ENCODE results near the gene SCNN1B. TPM values are rescaled to one million over a fixed set of nuclear protein-coding genes. Genes with fewer than 3 reads are reported as not detected.

SCNN1B gene
- total RNA-seq, 2 experiments from 2014 or later: not detected

DNA sequence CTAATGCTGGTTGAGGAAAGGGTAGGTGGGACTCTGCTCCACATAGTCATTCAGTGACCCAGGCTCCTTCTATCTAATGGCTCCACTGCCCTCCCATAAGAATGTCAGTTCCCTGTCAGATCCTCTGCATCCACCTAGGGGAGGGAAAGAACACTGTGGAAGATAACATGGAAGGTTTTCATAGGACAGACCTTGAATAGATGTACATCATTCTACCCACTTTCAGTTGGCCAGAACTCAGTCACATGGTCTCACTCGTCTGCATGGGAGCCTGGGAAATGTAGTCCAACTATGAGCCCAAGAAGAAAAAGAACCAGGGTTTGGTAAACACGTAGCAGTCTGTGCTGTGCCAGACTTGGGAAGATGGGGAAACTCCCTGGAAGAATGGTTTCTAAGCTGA lies 27.1 kb upstream of the SCNN1B start:
- ChIA-PET POLR2A (interaction anchor here (0.6 kb wide), 1 partner anchor 55 kb away, joined by 3 read pairs; no protein-coding TSS in a partner anchor), CTCF (no interaction called here)
- Mint-ChIP-seq H3K27me3 (ENCODE audit: low read depth) (peaks cover 4% of the 10 kb centered on the region), H3K4me3 (no peak overlapping the region), H3K27ac (no peak overlapping the region), H3K36me3 (ENCODE audit: low read depth) (no peaks in the 10 kb centered on the region), H3K4me1 (ENCODE audit: low read depth) (no peaks in the 10 kb centered on the region), H3K9me3 (ENCODE audit: insufficient read depth) (no peaks in the 10 kb centered on the region)
- ATAC-seq (no peak), DNase-seq (no peak)

DNA sequence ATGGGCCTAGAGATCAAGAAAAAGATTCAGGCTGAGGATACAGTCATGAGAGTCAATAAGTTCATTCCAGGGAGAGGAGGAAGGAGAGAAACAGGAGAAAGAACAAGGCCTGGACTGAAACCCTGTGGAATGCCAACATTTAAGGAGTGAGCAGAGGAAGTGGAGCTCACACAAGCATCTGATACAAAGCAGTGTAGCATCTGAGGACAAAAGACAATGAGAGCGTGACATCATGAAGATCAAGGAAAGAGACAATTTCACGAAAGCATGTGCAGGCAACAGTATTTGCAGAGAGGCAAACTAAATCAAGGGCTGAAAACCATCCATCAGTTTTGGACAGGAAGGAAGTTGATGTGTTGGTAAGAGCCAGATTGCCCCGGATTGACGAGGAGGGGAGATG lies 25.3 kb upstream of the SCNN1B start:
- no peak for DNase-seq
- no peaks in the 10 kb centered on the region for H3K9me3 Mint-ChIP-seq (ENCODE audit: insufficient read depth)
- ChIA-PET CTCF (interaction anchor here (1.0 kb wide), 1 partner anchor 25 kb away, joined by 3 read pairs; no protein-coding TSS in a partner anchor), POLR2A (no interaction called here)
- no peak for ATAC-seq
- no peaks in the 10 kb centered on the region for H3K4me1 Mint-ChIP-seq (ENCODE audit: low read depth)
- H3K4me3 Mint-ChIP-seq: no peak overlapping the region
- H3K27ac Mint-ChIP-seq: no peak overlapping the region
- no peaks in the 10 kb centered on the region for H3K36me3 Mint-ChIP-seq (ENCODE audit: low read depth)
- H3K27me3 Mint-ChIP-seq (ENCODE audit: low read depth): peaks cover 6% of the 10 kb centered on the region

DNA sequence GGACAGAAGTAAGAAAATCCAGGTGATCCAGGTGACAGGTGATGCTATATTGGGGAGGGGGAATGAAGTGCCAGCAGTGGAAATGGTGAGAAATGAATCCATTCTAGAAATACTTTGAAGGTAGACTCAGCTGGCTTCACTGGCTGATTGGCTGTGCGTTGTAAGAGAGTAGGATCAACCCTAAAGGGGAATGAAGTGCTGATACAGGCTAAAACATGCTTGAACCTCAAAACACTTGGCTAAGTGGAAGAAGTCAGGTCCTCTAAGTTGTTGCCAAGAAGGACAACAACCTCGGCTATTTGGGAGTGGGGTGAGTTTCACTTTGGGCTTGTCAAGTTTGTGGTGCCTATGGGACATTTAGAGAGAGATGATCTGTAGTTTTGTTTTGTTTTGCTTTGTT lies 24.1 kb upstream of the SCNN1B start:
- ATAC-seq (no peak), DNase-seq (no peak)
- H3K27ac Mint-ChIP-seq: no peak overlapping the region
- CTCF ChIA-PET: no interaction called here
- POLR2A ChIA-PET: no interaction called here
- no peak overlapping the region for H3K4me3 Mint-ChIP-seq
- H3K27me3 Mint-ChIP-seq (ENCODE audit: low read depth): peaks cover 6% of the 10 kb centered on the region
- H3K36me3 Mint-ChIP-seq (ENCODE audit: low read depth): no peaks in the 10 kb centered on the region
- no peaks in the 10 kb centered on the region for H3K4me1 Mint-ChIP-seq (ENCODE audit: low read depth)
- no peaks in the 10 kb centered on the region for H3K9me3 Mint-ChIP-seq (ENCODE audit: insufficient read depth)

DNA sequence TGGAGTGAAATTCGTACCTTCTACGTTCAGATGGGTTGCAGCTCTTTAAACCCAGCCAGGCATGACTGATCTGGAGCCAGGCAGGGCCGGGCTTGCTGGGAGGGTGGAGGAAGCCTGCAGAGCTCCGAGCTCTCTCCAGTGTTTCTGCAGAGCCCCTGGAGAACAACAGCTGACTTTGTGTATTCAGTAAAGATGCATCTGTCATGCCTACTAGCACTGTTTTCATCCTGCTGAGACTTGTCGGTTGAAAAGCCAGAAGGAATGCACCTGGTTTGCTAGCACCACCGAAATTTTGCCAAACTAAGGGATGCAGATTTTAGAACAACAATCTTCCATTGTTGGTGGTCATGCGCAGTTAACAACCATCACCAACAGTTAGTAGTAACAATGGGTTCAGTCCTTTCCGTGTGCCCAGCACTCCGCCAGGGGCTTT lies 22.4 kb upstream of the SCNN1B start:
- ChIA-PET POLR2A (no interaction called here), CTCF (no interaction called here)
- Mint-ChIP-seq H3K36me3 (ENCODE audit: low read depth) (no peaks in the 10 kb centered on the region), H3K27ac (no peak overlapping the region), H3K9me3 (ENCODE audit: insufficient read depth) (no peaks in the 10 kb centered on the region), H3K4me3 (no peak overlapping the region), H3K4me1 (ENCODE audit: low read depth) (no peaks in the 10 kb centered on the region), H3K27me3 (ENCODE audit: low read depth) (peaks cover 6% of the 10 kb centered on the region)
- ATAC-seq (no peak), DNase-seq (no peak)

DNA sequence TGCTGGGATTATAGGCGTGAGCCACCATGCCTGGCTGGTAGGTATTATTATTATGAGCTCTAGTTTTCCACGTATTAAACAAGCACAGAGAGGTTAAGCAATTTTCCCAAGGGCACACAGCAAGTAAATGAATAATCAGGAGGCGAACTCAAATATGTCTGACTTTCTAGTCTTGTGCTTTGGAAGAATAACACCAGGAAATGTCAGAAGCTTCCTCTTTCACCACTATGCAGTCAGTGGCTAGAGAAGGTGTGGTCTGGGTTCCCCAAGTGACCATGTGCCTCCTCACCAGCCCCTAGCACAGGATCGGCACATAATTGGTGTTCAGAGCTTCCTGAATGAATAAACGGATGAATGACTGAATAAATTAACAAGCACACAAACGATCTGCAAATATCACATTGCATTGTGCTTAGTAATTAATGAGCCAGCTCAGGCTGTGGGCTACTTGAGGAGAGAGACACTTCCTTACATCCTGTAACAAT lies 21.6 kb upstream of the SCNN1B start:
- ChIA-PET CTCF (no interaction called here), POLR2A (no interaction called here)
- H3K4me1 Mint-ChIP-seq (ENCODE audit: low read depth): no peaks in the 10 kb centered on the region
- H3K9me3 Mint-ChIP-seq (ENCODE audit: insufficient read depth): no peaks in the 10 kb centered on the region
- DNase-seq (no peak), ATAC-seq (no peak)
- no peak overlapping the region for H3K27ac Mint-ChIP-seq
- no peak overlapping the region for H3K4me3 Mint-ChIP-seq
- H3K36me3 Mint-ChIP-seq (ENCODE audit: low read depth): no peaks in the 10 kb centered on the region
- H3K27me3 Mint-ChIP-seq (ENCODE audit: low read depth): peaks cover 6% of the 10 kb centered on the region

DNA sequence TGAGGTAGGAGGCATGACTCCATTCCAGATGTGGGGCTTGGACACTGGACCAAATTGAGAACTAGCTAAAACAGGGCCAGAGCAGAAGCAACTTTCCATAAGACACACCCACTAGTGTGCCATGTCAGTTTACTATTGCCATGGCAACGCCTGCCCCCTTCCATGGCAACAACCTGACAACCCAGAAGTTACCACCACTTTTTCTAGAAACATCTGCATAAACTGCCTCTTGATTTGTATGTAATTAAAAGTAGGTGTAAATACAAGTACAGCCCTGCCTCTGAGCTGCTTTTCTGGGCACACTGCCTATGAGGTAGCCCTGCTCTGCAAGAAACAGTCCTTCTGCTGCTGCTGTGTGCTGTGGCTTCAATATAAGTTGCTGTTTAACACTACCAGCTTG lies 19.5 kb upstream of the SCNN1B start:
- no peak overlapping the region for H3K27ac Mint-ChIP-seq
- H3K27me3 Mint-ChIP-seq (ENCODE audit: low read depth): peaks cover 2% of the 10 kb centered on the region
- no peaks in the 10 kb centered on the region for H3K36me3 Mint-ChIP-seq (ENCODE audit: low read depth)
- CTCF ChIA-PET: no interaction called here
- no peak overlapping the region for H3K4me3 Mint-ChIP-seq
- no peaks in the 10 kb centered on the region for H3K9me3 Mint-ChIP-seq (ENCODE audit: insufficient read depth)
- no peaks in the 10 kb centered on the region for H3K4me1 Mint-ChIP-seq (ENCODE audit: low read depth)
- POLR2A ChIA-PET: no interaction called here
- ATAC-seq (no peak), DNase-seq (no peak)

DNA sequence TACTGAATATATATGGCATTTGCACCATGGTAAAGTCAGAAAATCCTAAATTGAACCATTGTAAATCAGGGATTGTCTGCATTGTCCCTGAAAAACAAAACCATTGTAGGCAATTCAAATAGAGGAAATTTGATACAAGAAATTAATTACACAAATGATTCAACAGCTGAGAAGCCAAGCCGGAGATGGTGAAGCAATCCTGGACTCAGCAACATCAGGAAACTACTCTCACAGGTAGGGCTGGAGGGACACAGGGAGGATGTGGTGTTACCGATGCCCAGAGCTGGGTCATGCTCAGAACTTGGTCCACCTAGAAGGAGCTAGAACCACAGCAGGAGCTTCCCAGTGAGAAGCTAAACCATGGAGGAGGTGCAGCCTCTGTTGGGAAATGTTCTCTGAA lies 18.5 kb upstream of the SCNN1B start:
- ATAC-seq: no peak
- no peak overlapping the region for H3K27ac Mint-ChIP-seq
- ChIA-PET POLR2A (no interaction called here), CTCF (no interaction called here)
- no peaks in the 10 kb centered on the region for H3K9me3 Mint-ChIP-seq (ENCODE audit: insufficient read depth)
- DNase-seq: no peak
- no peaks in the 10 kb centered on the region for H3K4me1 Mint-ChIP-seq (ENCODE audit: low read depth)
- H3K4me3 Mint-ChIP-seq: no peak overlapping the region
- no peaks in the 10 kb centered on the region for H3K36me3 Mint-ChIP-seq (ENCODE audit: low read depth)
- peaks cover 2% of the 10 kb centered on the region for H3K27me3 Mint-ChIP-seq (ENCODE audit: low read depth)

DNA sequence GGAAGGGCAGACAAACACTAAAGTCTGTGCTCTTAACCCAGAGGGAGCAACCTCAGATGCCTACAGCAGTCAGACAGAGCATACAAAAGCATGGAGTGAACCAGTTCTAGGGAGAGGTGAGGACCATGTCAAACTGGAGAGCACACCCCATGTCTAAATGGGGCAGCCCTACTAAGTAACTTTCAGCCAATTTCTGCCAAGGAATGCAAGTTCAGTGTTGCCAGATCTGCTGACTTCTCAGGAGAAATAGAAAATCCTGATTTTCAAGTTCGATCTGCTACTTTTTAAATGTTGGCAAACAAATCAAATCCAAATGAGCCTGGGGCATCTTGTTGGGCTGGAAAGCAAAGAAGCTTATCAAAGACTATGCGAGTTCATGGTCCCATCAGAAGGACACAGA lies 17.5 kb upstream of the SCNN1B start:
- ChIA-PET CTCF (no interaction called here), POLR2A (no interaction called here)
- ATAC-seq: no peak
- H3K27ac Mint-ChIP-seq: no peak overlapping the region
- H3K36me3 Mint-ChIP-seq (ENCODE audit: low read depth): no peaks in the 10 kb centered on the region
- H3K4me3 Mint-ChIP-seq: no peak overlapping the region
- H3K27me3 Mint-ChIP-seq (ENCODE audit: low read depth): peaks cover 2% of the 10 kb centered on the region
- DNase-seq: no peak
- no peaks in the 10 kb centered on the region for H3K9me3 Mint-ChIP-seq (ENCODE audit: insufficient read depth)
- peaks cover 3% of the 10 kb centered on the region for H3K4me1 Mint-ChIP-seq (ENCODE audit: low read depth)

DNA sequence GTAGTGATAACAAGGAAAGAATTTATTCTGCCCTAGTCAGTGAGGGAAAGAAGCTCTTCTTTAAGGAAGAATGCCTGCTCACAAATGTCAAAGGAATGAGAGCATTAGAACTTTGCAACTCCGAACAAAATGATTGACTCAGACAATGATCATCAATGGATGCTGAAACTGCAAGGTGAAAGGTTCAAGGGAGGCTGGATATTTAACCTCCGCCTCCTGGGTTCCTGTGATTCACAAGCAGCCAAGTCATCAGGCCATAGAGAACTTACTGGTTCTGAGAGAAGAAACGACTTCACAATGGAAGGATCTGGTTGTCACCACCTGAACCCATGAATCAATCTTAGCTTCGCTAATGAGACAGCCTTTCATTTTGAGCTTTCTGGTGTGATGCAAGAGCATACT lies 16.0 kb upstream of the SCNN1B start:
- H3K4me1 Mint-ChIP-seq (ENCODE audit: low read depth): peaks cover 3% of the 10 kb centered on the region
- no peak for DNase-seq
- POLR2A ChIA-PET: no interaction called here
- H3K27ac Mint-ChIP-seq: no peak overlapping the region
- no peak for ATAC-seq
- H3K4me3 Mint-ChIP-seq: no peak overlapping the region
- no peaks in the 10 kb centered on the region for H3K9me3 Mint-ChIP-seq (ENCODE audit: insufficient read depth)
- CTCF ChIA-PET: interaction anchor here (1.1 kb wide), 1 partner anchor 150 kb away, joined by 4 read pairs; no protein-coding TSS in a partner anchor
- no peaks in the 10 kb centered on the region for H3K27me3 Mint-ChIP-seq (ENCODE audit: low read depth)
- H3K36me3 Mint-ChIP-seq (ENCODE audit: low read depth): no peaks in the 10 kb centered on the region

DNA sequence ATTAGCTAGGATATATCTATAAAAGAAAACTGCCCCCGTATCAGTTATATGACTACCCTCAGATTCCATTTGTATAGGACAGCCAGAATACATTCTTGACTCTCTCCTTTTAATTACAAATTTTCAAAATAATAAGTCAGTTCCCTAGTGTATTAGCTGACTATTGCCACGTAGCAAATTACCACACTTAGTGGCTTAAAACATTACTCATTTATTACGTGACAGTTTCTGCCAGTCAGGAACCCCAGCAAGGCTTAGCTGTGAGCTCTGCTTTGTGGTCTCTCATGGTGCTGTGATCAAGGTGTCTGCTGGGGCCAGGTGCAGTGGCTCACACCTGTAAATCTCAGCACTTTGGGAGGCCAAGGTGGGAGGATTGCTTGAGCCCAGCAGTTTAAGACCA lies 13.9 kb upstream of the SCNN1B start:
- Mint-ChIP-seq H3K4me1 (ENCODE audit: low read depth) (peaks cover 3% of the 10 kb centered on the region), H3K36me3 (ENCODE audit: low read depth) (no peaks in the 10 kb centered on the region), H3K9me3 (ENCODE audit: insufficient read depth) (no peaks in the 10 kb centered on the region), H3K4me3 (no peak overlapping the region), H3K27me3 (ENCODE audit: low read depth) (no peaks in the 10 kb centered on the region), H3K27ac (no peak overlapping the region)
- ATAC-seq: no peak
- CTCF ChIA-PET: interaction anchor here (0.7 kb wide), 1 partner anchor 146 kb away, joined by 3 read pairs; no protein-coding TSS in a partner anchor
- no peak for DNase-seq
- POLR2A ChIA-PET: no interaction called here

DNA sequence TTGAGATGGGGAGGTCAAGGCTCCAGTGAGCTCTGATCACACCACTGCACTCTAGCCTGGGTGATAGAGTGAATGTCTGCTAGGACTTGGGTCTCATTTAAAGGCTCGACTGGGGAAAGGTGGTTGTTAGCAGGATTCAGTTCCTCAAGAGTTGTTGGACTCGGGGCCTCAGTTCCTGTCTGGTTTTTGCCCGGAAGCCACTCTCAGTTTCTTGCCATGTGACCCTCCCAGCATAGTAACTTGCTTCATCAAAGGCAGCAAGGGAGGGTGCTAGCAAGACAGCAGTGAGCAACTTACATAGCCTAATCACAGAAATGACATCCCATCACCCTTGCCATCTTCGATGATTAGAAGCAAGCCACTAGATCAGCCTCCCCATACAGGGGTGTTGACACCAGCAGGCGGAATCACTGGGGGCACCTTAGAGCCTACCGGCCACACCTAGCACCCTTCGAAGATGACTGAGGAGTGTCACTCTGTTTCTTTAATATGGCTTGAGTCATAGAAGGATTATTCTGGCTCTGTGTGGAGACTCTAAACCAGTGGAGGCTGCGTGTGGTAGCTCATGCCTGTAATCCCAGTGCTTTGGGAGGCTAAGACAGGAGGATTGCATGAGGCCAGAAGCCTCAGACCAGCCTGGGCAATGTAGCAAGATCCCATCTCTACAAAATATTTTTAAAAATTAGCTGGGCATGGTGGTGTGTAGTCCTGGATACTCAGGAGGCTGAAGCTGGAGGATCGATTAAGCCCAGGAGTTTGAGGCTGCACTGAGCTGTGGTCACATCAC lies 13.2 kb upstream of the SCNN1B start:
- ATAC-seq: no peak
- Mint-ChIP-seq H3K9me3 (ENCODE audit: insufficient read depth) (no peaks in the 10 kb centered on the region), H3K27me3 (ENCODE audit: low read depth) (no peaks in the 10 kb centered on the region), H3K27ac (no peak overlapping the region), H3K4me1 (ENCODE audit: low read depth) (peaks cover 3% of the 10 kb centered on the region), H3K4me3 (no peak overlapping the region), H3K36me3 (ENCODE audit: low read depth) (no peaks in the 10 kb centered on the region)
- CTCF ChIA-PET: no interaction called here
- POLR2A ChIA-PET: no interaction called here
- no peak for DNase-seq

DNA sequence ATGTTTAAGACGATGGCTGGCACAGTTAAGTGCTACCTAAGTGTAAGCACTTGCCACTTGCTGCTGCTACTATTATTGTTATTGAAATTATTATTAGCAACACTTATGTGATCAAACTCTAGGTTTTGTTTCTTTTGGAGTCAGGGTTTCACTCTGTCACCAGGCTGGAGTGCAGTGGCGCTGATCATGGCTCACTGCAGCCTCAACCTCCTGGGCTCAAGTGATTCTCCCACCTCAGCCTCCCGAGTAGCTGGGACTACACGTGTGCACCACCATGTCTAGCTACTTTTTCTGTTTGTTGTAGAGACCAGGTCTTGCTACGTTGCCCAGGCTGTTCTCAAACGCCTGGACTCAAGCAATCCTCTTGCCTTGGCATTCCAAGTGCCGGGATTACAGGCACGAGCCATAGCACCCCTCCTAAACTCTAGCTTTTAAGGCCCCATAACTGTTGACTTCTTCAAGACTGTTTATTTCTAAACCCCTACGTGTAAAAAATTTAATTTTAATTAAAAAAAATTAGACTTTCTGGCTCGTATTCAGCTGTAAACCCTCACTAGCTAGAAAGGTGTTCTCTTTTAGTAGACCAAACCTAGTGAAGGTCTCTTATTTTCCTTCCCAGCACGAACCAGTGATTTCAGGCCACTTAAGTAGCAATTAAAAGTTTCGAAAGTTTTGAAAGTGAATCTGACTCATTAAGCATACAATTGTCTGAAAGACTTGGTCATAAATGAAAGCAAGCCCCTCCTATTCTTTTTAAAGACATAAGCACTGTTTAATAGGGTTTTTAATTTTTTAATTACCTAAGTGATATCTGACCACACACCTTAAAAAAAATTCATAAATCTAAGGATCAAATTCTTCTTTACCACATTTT lies 11.7 kb upstream of the SCNN1B start:
- CTCF ChIA-PET: interaction anchor here (1.0 kb wide), 1 partner anchor 145 kb away, joined by 3 read pairs; no protein-coding TSS in a partner anchor
- DNase-seq: no peak
- Mint-ChIP-seq H3K4me1 (ENCODE audit: low read depth) (peaks cover 3% of the 10 kb centered on the region), H3K9me3 (ENCODE audit: insufficient read depth) (no peaks in the 10 kb centered on the region), H3K36me3 (ENCODE audit: low read depth) (no peaks in the 10 kb centered on the region), H3K27me3 (ENCODE audit: low read depth) (peaks cover 4% of the 10 kb centered on the region), H3K4me3 (no peak overlapping the region), H3K27ac (no peak overlapping the region)
- no peak for ATAC-seq
- POLR2A ChIA-PET: no interaction called here
